H1 (cell line): Measurements from ENCODE around the gene GHRHR. TPM values are rescaled to one million over a fixed set of nuclear protein-coding genes. Genes with fewer than 3 reads are reported as not detected.
A peak's percentile ranks its signal among the peaks of the same experiment; 100 is the strongest.

Experiments
- CTCF ChIA-PET: fragments of 300-600 bp; sonication (Branson Sonifier 250); formaldehyde crosslinking; loops from one replicate; lab custom pipeline; 2021; ENCODE audit not compliant: partially characterized antibody; lab: Charles Lee
- POLR2A ChIA-PET: fragments of 300-600 bp; sonication (Branson Sonifier 250); formaldehyde crosslinking; loops from one replicate; lab custom pipeline; 2021; ENCODE audit warnings: inconsistent platforms; ENCODE audit not compliant: partially characterized antibody; lab: Charles Lee
- DNase-seq, 2 experiments: peaks; one replicate each; pipeline versions ENCODE4 v3.0.0 to v3.0.0-alpha.2; 2010 to 2022; ENCODE audit warnings: low spot score in 2 of 2, low read depth in 1 of 2, mixed read lengths in 1 of 2
- FAIRE-seq: peaks from 2 replicates; lab custom pipeline; 2011; peaks lifted over from hg19 to GRCh38; lab: Jason Lieb, UNC
- H2AFZ ChIP-seq: 2 replicates; pipeline ENCODE4 v1.8.1; 2012; ENCODE audit warnings: low read length, inconsistent platforms
- H2AK5ac ChIP-seq: 2 replicates; pipeline ENCODE4 v1.6.1; 2013; ENCODE audit warnings: low read depth, low read length
- H2BK120ac ChIP-seq: replicated peaks from 2 replicates; pipeline ENCODE3; 2013; ENCODE audit warnings: low read depth, low read length, inconsistent platforms
- H2BK12ac ChIP-seq: 2 replicates; pipeline ENCODE4 v1.6.1; 2013; ENCODE audit warnings: low read depth, low read length
- H2BK15ac ChIP-seq: 2 replicates; pipeline ENCODE4 v1.6.1; 2013; ENCODE audit warnings: low read length
- H2BK20ac ChIP-seq: 2 replicates; pipeline ENCODE4 v1.6.1; 2013; ENCODE audit warnings: low read length
- H2BK5ac ChIP-seq: 2 replicates; pipeline ENCODE4 v1.6.1; 2013; ENCODE audit warnings: low read depth, low read length
- H3K14ac ChIP-seq: 2 replicates; pipeline ENCODE4 v1.6.1; 2013; ENCODE audit warnings: inconsistent platforms; ENCODE audit not compliant: insufficient read length
- H3K18ac ChIP-seq: 2 replicates; pipeline ENCODE4 v1.6.1; 2013; ENCODE audit warnings: low read length; ENCODE audit errors: extremely low read depth
- H3K23ac ChIP-seq: 2 replicates; pipeline ENCODE4 v1.6.1; 2013; ENCODE audit warnings: inconsistent platforms; ENCODE audit not compliant: insufficient read length
- H3K23me2 ChIP-seq: 2 replicates; pipeline ENCODE4 v1.6.1; 2013; ENCODE audit warnings: low read depth, low read length
- H3K27ac ChIP-seq: 2 replicates; pipeline ENCODE4 v1.6.1; 2011; ENCODE audit warnings: low read depth, low read length, inconsistent platforms
- H3K27me3 ChIP-seq, 4 experiments: replicated peaks in 1 of 4; 1 replicate in 1 of 4; 2 replicates in 3 of 4; pipeline versions ENCODE4 v1.6.1 to v1.8.1; 2011 to 2013; ENCODE audit warnings: low read length in 3 of 4, mild to moderate bottlenecking in 3 of 4, inconsistent platforms in 2 of 4, mixed read lengths in 2 of 4, moderate library complexity in 1 of 4; ENCODE audit not compliant: control insufficient read depth in 3 of 4, insufficient read depth in 3 of 4; ENCODE audit errors: extremely low read depth in 1 of 4
- H3K36me3 ChIP-seq, 4 experiments: 2 replicates each; pipeline versions ENCODE4 v1.6.1 to v1.8.1; 2011 to 2013; ENCODE audit warnings: mild to moderate bottlenecking in 4 of 4, low read length in 3 of 4, moderate library complexity in 2 of 4, control low read depth in 1 of 4, inconsistent platforms in 1 of 4; ENCODE audit not compliant: insufficient read depth in 4 of 4, control insufficient read depth in 2 of 4
- H3K4ac ChIP-seq: replicated peaks from 2 replicates; pipeline ENCODE3; 2013; ENCODE audit warnings: low read length, low read depth, mixed read lengths, inconsistent platforms; ENCODE audit not compliant: insufficient read length
- H3K4me1 ChIP-seq, 4 experiments: replicated peaks in 1 of 4; 1 replicate in 1 of 4; 2 replicates in 3 of 4; pipeline versions ENCODE4 v1.6.1 to v1.8.1; 2011 to 2013; ENCODE audit warnings: low read length in 3 of 4, inconsistent platforms in 2 of 4, mixed read lengths in 1 of 4; ENCODE audit not compliant: insufficient read depth in 4 of 4, control insufficient read depth in 3 of 4
- H3K4me2 ChIP-seq, 2 experiments: 2 replicates each; pipeline versions ENCODE4 v1.6.1 to v1.8.1; 2011 to 2013; ENCODE audit warnings: low read depth in 2 of 2, low read length in 2 of 2, control low read depth in 1 of 2, inconsistent platforms in 1 of 2, mild to moderate bottlenecking in 1 of 2; ENCODE audit not compliant: insufficient read depth in 1 of 2
- H3K4me3 ChIP-seq, 4 experiments: fragments of 200-600, 300-600 bp in 1 of 4; sonication (generic), shearing (Covaris generic), sonication (Bioruptor Twin) in 1 of 4; 2 replicates each; pipeline versions ENCODE4 v1.5.1 to v1.8.1; 2011 to 2016; ENCODE audit warnings: low read length in 4 of 4, low read depth in 3 of 4, control low read depth in 2 of 4, inconsistent platforms in 2 of 4, mild to moderate bottlenecking in 2 of 4, mixed read lengths in 1 of 4, moderate library complexity in 1 of 4; ENCODE audit not compliant: insufficient read depth in 2 of 4; ENCODE audit errors: extremely low read depth in 1 of 4
- H3K56ac ChIP-seq: replicated peaks from 2 replicates; pipeline ENCODE3; 2013; ENCODE audit warnings: low read depth, mild to moderate bottlenecking, mixed read lengths, low read length, inconsistent platforms; ENCODE audit not compliant: insufficient read length
- H3K79me1 ChIP-seq: 2 replicates; pipeline ENCODE4 v1.6.1; 2013; ENCODE audit warnings: low read depth, low read length, control low read depth
- H3K79me2 ChIP-seq, 2 experiments: 2 replicates each; pipeline versions ENCODE4 v1.6.1 to v1.8.1; 2012 to 2013; ENCODE audit warnings: low read length in 2 of 2, mild to moderate bottlenecking in 2 of 2, inconsistent platforms in 1 of 2; ENCODE audit not compliant: insufficient read depth in 2 of 2, control insufficient read depth in 1 of 2
- H3K9ac ChIP-seq, 4 experiments: replicated peaks in 1 of 4; 1 replicate in 1 of 4; 2 replicates in 3 of 4; pipeline versions ENCODE4 v1.6.1 to v1.8.1; 2011 to 2013; ENCODE audit warnings: low read depth in 3 of 4, low read length in 3 of 4, control low read depth in 2 of 4, mild to moderate bottlenecking in 2 of 4, moderate library complexity in 2 of 4, inconsistent platforms in 1 of 4; ENCODE audit errors: extremely low read depth in 1 of 4
- H3K9me3 ChIP-seq, 2 experiments: 2 replicates each; pipeline versions ENCODE4 v1.6.1 to v1.8.1; 2012 to 2013; ENCODE audit warnings: mild to moderate bottlenecking in 2 of 2, moderate library complexity in 2 of 2, control low read depth in 1 of 2, inconsistent platforms in 1 of 2, low read depth in 1 of 2, low read length in 1 of 2, mixed read lengths in 1 of 2; ENCODE audit not compliant: insufficient read depth in 2 of 2
- H4K20me1 ChIP-seq, 2 experiments: replicated peaks in 1 of 2; 2 replicates each; pipeline versions ENCODE3 to v1.8.1; 2011 to 2013; ENCODE audit warnings: inconsistent platforms in 2 of 2, low read length in 2 of 2, mild to moderate bottlenecking in 1 of 2; ENCODE audit not compliant: insufficient read depth in 2 of 2, control insufficient read depth in 1 of 2
- H4K5ac ChIP-seq: 2 replicates; pipeline ENCODE4 v1.6.1; 2013; ENCODE audit warnings: low read length, low read depth, mixed read lengths, inconsistent platforms; ENCODE audit not compliant: insufficient read length
- H4K8ac ChIP-seq: 2 replicates; pipeline ENCODE4 v1.8.0; 2013; ENCODE audit warnings: mild to moderate bottlenecking, moderate library complexity, low read length, inconsistent platforms; ENCODE audit not compliant: insufficient read depth; ENCODE audit errors: extremely low read depth
- H4K91ac ChIP-seq: replicated peaks from 2 replicates; pipeline ENCODE3; 2013; ENCODE audit warnings: low read length, mixed read lengths, inconsistent platforms; ENCODE audit not compliant: insufficient read length
- CHD2 ChIP-seq: IDR thresholded peaks from 2 replicates; pipeline ENCODE4 v1.6.1; 2012; ENCODE audit warnings: low read length, improper control_type of control experiment
- CTBP2 ChIP-seq: IDR thresholded peaks from 2 replicates; pipeline ENCODE4 v1.7.0; 2011; ENCODE audit warnings: borderline replicate concordance, mild to moderate bottlenecking, moderate library complexity, mixed read lengths, low read length; ENCODE audit not compliant: insufficient read depth, insufficient read length
- CTCF ChIP-seq, 3 experiments: IDR thresholded peaks; 1 replicate in 2 of 3; 2 replicates in 1 of 3; pipeline versions ENCODE4 v1.5.1 to v1.6.1; 2011; ENCODE audit warnings: low read length in 3 of 3, mild to moderate bottlenecking in 3 of 3, inconsistent platforms in 2 of 3, low read depth in 1 of 3, moderate library complexity in 1 of 3; ENCODE audit not compliant: insufficient read depth in 1 of 3; ENCODE audit errors: control extremely low read depth in 1 of 3
- EP300 ChIP-seq, 2 experiments: IDR thresholded peaks; 1 replicate in 1 of 2; 2 replicates in 1 of 2; pipeline ENCODE4 v1.6.1; 2011 to 2012; ENCODE audit warnings: low read depth in 2 of 2, low read length in 2 of 2, mild to moderate bottlenecking in 2 of 2, borderline replicate concordance in 1 of 2, inconsistent platforms in 1 of 2, moderate library complexity in 1 of 2
- EZH2 ChIP-seq: fragments of 200-600 bp; sonication (generic); IDR thresholded peaks from 2 replicates; pipeline ENCODE4 v1.7.1; 2012; ENCODE audit warnings: low read depth, mild to moderate bottlenecking, moderate library complexity, low read length, inconsistent platforms; ENCODE audit not compliant: severe bottlenecking
- GABPA ChIP-seq: IDR thresholded peaks from 2 replicates; pipeline ENCODE4 v1.6.1; 2011; ENCODE audit warnings: mild to moderate bottlenecking, low read length, moderate library complexity, borderline replicate concordance; ENCODE audit not compliant: insufficient read depth
- HDAC6 ChIP-seq: IDR thresholded peaks from one replicate; pipeline ENCODE4 v1.7.1; 2012; ENCODE audit warnings: low read depth, mild to moderate bottlenecking, inconsistent platforms, low read length, moderate library complexity
- KDM5A ChIP-seq: fragments of 200-600 bp; IDR thresholded peaks from 2 replicates; pipeline ENCODE4 v1.7.1; 2012; ENCODE audit warnings: mild to moderate bottlenecking, low read length, inconsistent platforms, mixed read lengths
- POU5F1 ChIP-seq: IDR thresholded peaks from 2 replicates; pipeline ENCODE4 v1.6.1; 2011; ENCODE audit warnings: low read depth, mild to moderate bottlenecking, low read length, moderate library complexity
- YY1 ChIP-seq: IDR thresholded peaks from 2 replicates; pipeline ENCODE4 v1.6.1; 2011; ENCODE audit warnings: low read depth, mild to moderate bottlenecking, low read length
- WGBS, 2 experiments: shearing (Covaris generic) in 1 of 2; methylation state at CpG; one replicate each; pipeline versions ENCODE4 v1.1.6 to v1.1.7; 2013 to 2015; ENCODE audit warnings: low lambda C conversion rate in 2 of 2, mixed read lengths in 2 of 2, inconsistent platforms in 1 of 2, low coverage in 1 of 2, missing lambda C conversion rate in 1 of 2; ENCODE audit not compliant: insufficient replicate concordance in 2 of 2, insufficient coverage in 1 of 2, insufficient read length in 1 of 2; ENCODE audit errors: extremely low coverage in 1 of 2, missing lambda C conversion rate in 1 of 2; 5-methylcytosine and 5-hydroxymethylcytosine counted together
- polyA plus RNA-seq, 7 experiments: library from polyadenylated mRNA; depleted of rRNA in 3 of 7; stranded (reverse) in 5 of 7; unstranded in 2 of 7; fragments of >200 nt in 5 of 7; fragments of 200-250 nt in 2 of 7; gene quantifications; 1 replicate in 5 of 7; 2 replicates in 1 of 7; 4 replicates in 1 of 7; pipeline versions ENCODE4 v1.2.1 to v1.2.3, GENCODE V29; 2011 to 2013; ENCODE audit warnings: missing spikeins in 2 of 7, mixed read lengths in 2 of 7
- total RNA-seq: library from RNA; stranded (reverse); fragmentation: NEBNext Ultra II Directional; extraction: Animal tissue kit (Norgen Biotek cat#: 25700); gene quantifications from 2 replicates; pipeline ENCODE4 v1.2.1, GENCODE V29; 2021

GHRHR gene
- total and polyA plus RNA-seq, 2 of the 8 experiments (the other 6 are each of a cell fraction or from before 2014, with no cell fraction given) = 0.60 to 6.5 TPM

DNA sequence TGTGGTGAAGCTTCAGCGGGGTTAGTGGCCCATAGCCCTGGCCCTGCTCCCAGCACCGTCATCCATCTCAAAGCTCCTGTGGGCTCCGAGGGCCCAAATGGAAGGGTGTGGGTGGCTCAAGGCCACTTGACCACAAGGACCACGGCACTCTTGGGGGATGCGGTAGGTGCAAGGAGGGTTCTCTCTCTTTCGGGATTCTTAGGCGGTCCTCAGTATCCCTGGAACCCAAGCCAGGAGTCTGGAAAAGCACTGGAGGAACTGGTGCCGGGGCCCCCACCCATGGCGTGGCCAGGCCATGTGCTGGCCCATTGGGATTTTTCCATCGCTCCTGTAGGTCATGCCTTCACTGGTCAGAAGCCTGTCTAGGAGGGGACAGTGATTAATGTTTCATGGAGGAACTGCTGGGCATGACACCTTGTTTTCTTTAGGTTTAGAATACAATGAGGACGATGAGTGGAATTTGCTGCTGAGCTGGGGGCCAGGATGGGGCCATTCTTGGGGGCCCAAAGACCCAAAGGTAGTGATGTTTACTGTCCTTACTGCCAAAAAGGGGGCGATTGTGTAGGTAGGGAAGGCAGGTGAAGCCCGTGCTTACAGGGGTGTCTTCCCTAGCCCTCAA is 35.4 kb upstream of the GHRHR start:
- Histone ChIP-seq H4K91ac (no peak overlapping the region), H3K4me2 (no peak overlapping the region), H2AK5ac (no peak overlapping the region), H3K9ac (no peak overlapping the region), H2BK5ac (no peak overlapping the region), H2BK12ac (no peak overlapping the region), H3K4me3 (no peak overlapping the region), H3K4me1 (peaks cover 0 to 2% (median under 1%) of the 10 kb centered on the region in 4 experiments; a peak in 5 of 7 replicates), H2BK20ac (no peak overlapping the region), H3K9me3 (no peaks in the 10 kb centered on the region), H3K56ac (no peak overlapping the region), H2AFZ (no peak overlapping the region), H3K36me3 (no peaks in the 10 kb centered on the region), H3K14ac (no peak overlapping the region), H3K23me2 (no peaks in the 10 kb centered on the region; the same call in 1 of the 2 replicates), H3K27ac (no peak overlapping the region), H3K79me1 (no peaks in the 10 kb centered on the region), H3K23ac (no peak overlapping the region), H2BK15ac (no peak overlapping the region), H4K20me1 (no peaks in the 10 kb centered on the region), H4K8ac (no peak overlapping the region), H2BK120ac (no peak overlapping the region), H4K5ac (no peak overlapping the region), H3K4ac (no peak overlapping the region), H3K18ac (no peak overlapping the region), H3K27me3 (peaks cover 0 to 5% (median 0%) of the 10 kb centered on the region in 4 experiments; a peak in 1 of 7 replicates), H3K79me2 (no peaks in the 10 kb centered on the region)
- FAIRE-seq (no peak), DNase-seq (peak in 1 of 2 experiments; percentile 24)
- ChIA-PET CTCF (interaction anchor here (0.8 to 12.0 kb wide), 3 partner anchors 10 to 46 kb away, joined by 3 to 309 read pairs (median 5); partner anchors contain the start of gene GHRHR), POLR2A (no interaction called here)
- 92% methylated on average over 10 of the region's 13 CpGs; no CpG with 5 or more reads in 1 of the 2 experiments for whole genome bisulfite sequencing, 2 experiments
- TF ChIP-seq EZH2 = no peak
- no peak for TF ChIP-seq EP300 (IDR thresholded peaks at IDR 0.05; ENCODE audit: borderline replicate concordance in 1 of 2, low read depth in 2 of 2, low read length in 2 of 2)
- no peak for TF ChIP-seq HDAC6
- no peak for TF ChIP-seq GABPA
- no peak for TF ChIP-seq POU5F1
- TF ChIP-seq CTCF (IDR thresholded peaks at IDR 0.05; ENCODE audit: control extremely low read depth in 1 of 3, insufficient read depth in 1 of 3, low read depth in 1 of 3, low read length in 3 of 3) = no peak
- TF ChIP-seq KDM5A = no peak
- TF ChIP-seq CTBP2 = no peak
- TF ChIP-seq YY1 = no peak
- no peak for TF ChIP-seq CHD2
